Activated CD4-positive, alpha-beta T cell treated with anti-CD3 and anti-CD28 coated beads, Interleukin-2, amount 10 ng/mL, durations not matched to agents 24 days and 14 days (primary cell): ENCODE data around the gene RMI2. TPM values are rescaled to one million over a fixed set of nuclear protein-coding genes. Genes with fewer than 3 reads are reported as not detected.

Source experiments
- DNase-seq: peaks from one replicate; pipeline ENCODE4 v3.0.0; 2022
- H3K27ac Mint-ChIP-seq: one replicate; pipeline ENCODE4 v1.8.0; 2022; ENCODE audit warnings: mild to moderate bottlenecking, mixed read lengths
- H3K27me3 Mint-ChIP-seq: one replicate; pipeline ENCODE4 v1.8.0; 2022; ENCODE audit warnings: mixed read lengths
- H3K36me3 Mint-ChIP-seq: one replicate; pipeline ENCODE4 v1.8.0; 2022; ENCODE audit warnings: low read depth, mild to moderate bottlenecking, mixed read lengths
- H3K4me1 Mint-ChIP-seq: one replicate; pipeline ENCODE4 v1.8.0; 2021; ENCODE audit warnings: mixed read lengths
- H3K4me3 Mint-ChIP-seq: one replicate; pipeline ENCODE4 v1.8.0; 2022; ENCODE audit warnings: mild to moderate bottlenecking, moderate library complexity, mixed read lengths
- H3K9me3 Mint-ChIP-seq: one replicate; pipeline ENCODE4 v1.8.0; 2021; ENCODE audit warnings: mixed read lengths
- intact Hi-C: fragments of 100-400 bp; cut with micrococcal nuclease; formaldehyde crosslinking; loops from one replicate; pipeline ENCODE4 v1.15.1; 2023
- total RNA-seq: library from RNA; stranded (reverse); gene quantifications from 2 replicates; pipeline ENCODE4 v1.2.3, GENCODE V29; 2022

RMI2 gene
- total RNA-seq, 1 donor from 2014 or later = 63.8 TPM

DNA sequence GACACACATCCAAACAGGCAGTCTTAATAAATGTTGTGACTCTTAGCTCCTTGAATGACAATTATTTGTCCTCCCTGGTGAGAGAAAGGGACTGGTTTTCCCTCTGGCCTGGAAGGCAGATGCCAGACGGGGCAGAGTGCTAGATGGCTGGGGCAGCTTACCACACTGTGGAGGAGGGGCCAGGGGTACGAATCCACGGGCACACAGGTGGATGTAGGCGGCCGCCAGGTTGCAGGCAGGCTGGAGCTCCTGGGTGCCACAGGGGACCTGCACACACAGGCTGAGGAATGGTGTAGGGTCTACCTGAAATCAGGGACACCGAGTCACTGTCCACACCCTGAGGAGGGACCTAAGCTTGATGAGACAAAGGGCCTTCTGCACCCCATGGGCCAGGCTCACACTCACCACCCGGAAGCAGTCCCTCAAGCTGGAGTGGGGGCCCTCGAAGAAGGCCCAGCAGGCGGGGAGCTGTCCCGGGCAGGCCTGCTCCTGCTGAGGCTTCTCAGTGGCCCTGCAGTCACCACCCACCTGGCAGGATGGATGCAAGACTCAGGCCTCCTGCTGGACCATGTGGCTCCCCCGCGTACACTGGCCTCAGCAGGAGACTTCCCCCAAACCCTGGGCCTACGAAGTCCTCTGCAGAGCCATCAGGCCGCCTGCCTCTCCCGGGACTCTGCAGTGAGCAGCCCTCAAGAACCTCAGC lies 38.4 kb downstream of the RMI2 start:
- Mint-ChIP-seq H3K4me1 (peaks cover 13% of the 10 kb centered on the region), H3K27ac (no peak overlapping the region), H3K27me3 (no peaks in the 10 kb centered on the region), H3K9me3 (peaks cover 2% of the 10 kb centered on the region), H3K36me3 (peaks cover 5% of the 10 kb centered on the region), H3K4me3 (no peak overlapping the region)
- intact Hi-C loops = no loop called here
- no peak for DNase-seq

- H3K4me1 Mint-ChIP-seq = peaks cover 14% of the 10 kb centered on the region
- no peaks in the 10 kb centered on the region for H3K9me3 Mint-ChIP-seq
Observed at GRCh38 chr16:11384184-11384955, 39.1 kb downstream of the RMI2 start.

DNA sequence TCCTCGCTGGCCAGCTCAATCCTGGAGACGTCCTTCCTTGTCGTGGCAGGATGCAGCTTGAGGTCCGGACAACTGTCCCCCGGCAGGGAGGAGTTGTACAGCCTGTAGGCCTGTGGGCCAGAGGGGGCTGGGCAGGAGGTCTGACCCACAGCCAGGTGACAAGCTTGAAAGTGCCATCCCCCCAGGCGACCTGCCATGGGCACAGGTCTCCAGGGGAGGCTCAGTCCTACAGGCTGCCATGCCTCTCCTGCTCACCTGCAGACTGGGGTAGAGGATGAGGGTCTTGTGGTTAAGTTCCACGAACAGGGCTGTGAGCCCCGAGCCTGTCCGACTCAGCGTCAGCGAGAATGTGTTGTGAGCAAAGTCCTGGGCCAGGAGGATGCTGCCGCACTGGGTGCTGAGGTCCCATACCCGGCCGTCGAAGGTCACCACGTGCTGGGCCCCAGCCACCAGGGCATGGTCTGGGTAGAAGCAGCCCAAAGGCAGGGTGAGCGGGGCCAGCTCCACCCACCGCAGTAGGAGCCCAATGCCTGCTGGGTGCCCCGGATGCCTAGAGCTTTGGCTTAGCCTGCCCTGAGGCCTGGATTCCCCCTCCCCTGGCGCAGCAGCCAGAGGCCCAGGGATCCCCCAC lies 39.8 kb downstream of the RMI2 start:
- no peak overlapping the region for H3K27ac Mint-ChIP-seq
- peaks cover 11% of the 10 kb centered on the region for H3K4me1 Mint-ChIP-seq
- H3K27me3 Mint-ChIP-seq = no peaks in the 10 kb centered on the region
- peaks cover 5% of the 10 kb centered on the region for H3K36me3 Mint-ChIP-seq
- no peak for DNase-seq
- H3K9me3 Mint-ChIP-seq = no peaks in the 10 kb centered on the region
- no peak overlapping the region for H3K4me3 Mint-ChIP-seq
- intact Hi-C loops = no loop called here

More at GRCh38 chr16:11384184-11384955, 39.1 kb downstream of the RMI2 start:
- no peak overlapping the region for H3K4me3 Mint-ChIP-seq
- no peak overlapping the region for H3K27ac Mint-ChIP-seq
- peaks cover 5% of the 10 kb centered on the region for H3K36me3 Mint-ChIP-seq
- no peaks in the 10 kb centered on the region for H3K27me3 Mint-ChIP-seq
- intact Hi-C loops = no loop called here
- no peak for DNase-seq

- H3K36me3 Mint-ChIP-seq = peaks cover 3% of the 10 kb centered on the region
Observed at GRCh38 chr16:11386054-11386680, 40.9 kb downstream of the RMI2 start.

DNA sequence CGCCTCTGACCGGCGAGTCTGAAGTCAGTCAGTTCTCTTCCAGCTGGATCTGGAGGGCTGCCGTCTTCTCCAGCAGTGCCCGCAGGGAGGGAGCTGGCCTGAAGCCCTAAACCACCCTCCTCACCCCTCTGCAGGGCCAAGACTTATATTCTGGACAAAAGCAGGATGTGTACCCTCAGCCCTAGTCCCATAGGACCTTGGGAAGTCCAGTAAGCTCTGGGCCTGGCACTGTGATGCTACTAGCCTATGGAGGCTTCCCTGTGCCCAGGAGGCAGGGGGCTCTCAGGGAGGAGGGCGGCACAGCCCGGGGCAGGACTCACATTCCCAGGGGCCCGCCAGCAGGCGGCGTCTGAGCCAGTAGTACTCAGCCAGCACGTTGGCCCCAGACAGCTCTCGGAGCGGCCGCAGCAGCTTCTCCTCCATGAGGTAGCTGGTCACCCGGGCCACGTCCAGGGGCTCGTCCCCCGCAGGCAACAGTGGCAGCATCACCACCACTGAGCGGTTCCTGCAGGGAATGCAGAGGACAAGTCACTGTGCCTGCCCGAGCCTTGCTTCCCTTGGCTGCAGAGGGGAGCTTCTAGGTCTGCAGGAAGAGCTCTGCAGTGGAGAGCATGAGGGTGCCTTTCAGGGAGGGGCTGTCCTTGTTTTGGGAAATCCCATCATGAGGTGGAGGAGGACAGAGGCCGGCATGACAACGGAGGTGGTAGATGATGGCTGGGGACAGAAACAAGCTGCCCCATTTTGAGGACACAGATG lies 41.7 kb downstream of the RMI2 start:
- no peak overlapping the region for H3K27ac Mint-ChIP-seq
- no peaks in the 10 kb centered on the region for H3K27me3 Mint-ChIP-seq
- no peak overlapping the region for H3K4me3 Mint-ChIP-seq
- DNase-seq = no peak
- H3K9me3 Mint-ChIP-seq = no peaks in the 10 kb centered on the region
- no peaks in the 10 kb centered on the region for H3K36me3 Mint-ChIP-seq
- peaks cover 11% of the 10 kb centered on the region for H3K4me1 Mint-ChIP-seq
- intact Hi-C loops = no loop called here

More at GRCh38 chr16:11386054-11386680, 40.9 kb downstream of the RMI2 start:
- intact Hi-C loops = no loop called here
- Mint-ChIP-seq H3K27ac (no peak overlapping the region), H3K4me1 (peaks cover 11% of the 10 kb centered on the region), H3K4me3 (no peak overlapping the region), H3K27me3 (no peaks in the 10 kb centered on the region), H3K9me3 (no peaks in the 10 kb centered on the region)
- DNase-seq = no peak

DNA sequence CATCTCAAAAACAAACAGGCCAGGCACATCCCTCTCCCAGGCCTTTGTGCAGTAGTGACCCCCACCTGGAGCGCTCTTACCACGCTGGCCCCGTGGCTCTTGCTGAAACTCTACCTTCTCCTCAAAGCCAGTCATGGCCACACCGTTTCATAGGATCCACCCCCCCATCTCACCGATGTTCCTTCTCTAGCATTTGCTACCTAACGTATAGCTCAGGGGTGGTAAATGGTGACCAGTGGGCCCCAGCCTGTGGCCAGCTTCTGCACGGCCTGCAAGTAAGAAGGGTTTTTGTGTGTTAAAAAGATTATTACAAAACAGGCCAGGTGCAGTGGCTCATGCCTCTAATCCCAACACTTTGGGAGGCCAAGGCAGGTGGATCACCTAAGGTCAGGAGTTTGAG lies 43.8 kb downstream of the RMI2 start:
- Mint-ChIP-seq H3K4me3 (no peak overlapping the region), H3K4me1 (peaks cover 11% of the 10 kb centered on the region), H3K27me3 (no peaks in the 10 kb centered on the region), H3K9me3 (no peaks in the 10 kb centered on the region), H3K27ac (peak overlapping the region; percentile 21), H3K36me3 (no peaks in the 10 kb centered on the region)
- intact Hi-C loops = no loop called here
- no peak for DNase-seq

GRCh38 chr16:11389631-11390565 lies 44.6 kb downstream of the RMI2 start:
- Mint-ChIP-seq H3K4me3 (no peak overlapping the region), H3K27me3 (no peaks in the 10 kb centered on the region), H3K9me3 (no peaks in the 10 kb centered on the region), H3K36me3 (no peaks in the 10 kb centered on the region), H3K27ac (no peak overlapping the region), H3K4me1 (peaks cover 11% of the 10 kb centered on the region)
- intact Hi-C loops = no loop called here
- DNase-seq = no peak

DNA sequence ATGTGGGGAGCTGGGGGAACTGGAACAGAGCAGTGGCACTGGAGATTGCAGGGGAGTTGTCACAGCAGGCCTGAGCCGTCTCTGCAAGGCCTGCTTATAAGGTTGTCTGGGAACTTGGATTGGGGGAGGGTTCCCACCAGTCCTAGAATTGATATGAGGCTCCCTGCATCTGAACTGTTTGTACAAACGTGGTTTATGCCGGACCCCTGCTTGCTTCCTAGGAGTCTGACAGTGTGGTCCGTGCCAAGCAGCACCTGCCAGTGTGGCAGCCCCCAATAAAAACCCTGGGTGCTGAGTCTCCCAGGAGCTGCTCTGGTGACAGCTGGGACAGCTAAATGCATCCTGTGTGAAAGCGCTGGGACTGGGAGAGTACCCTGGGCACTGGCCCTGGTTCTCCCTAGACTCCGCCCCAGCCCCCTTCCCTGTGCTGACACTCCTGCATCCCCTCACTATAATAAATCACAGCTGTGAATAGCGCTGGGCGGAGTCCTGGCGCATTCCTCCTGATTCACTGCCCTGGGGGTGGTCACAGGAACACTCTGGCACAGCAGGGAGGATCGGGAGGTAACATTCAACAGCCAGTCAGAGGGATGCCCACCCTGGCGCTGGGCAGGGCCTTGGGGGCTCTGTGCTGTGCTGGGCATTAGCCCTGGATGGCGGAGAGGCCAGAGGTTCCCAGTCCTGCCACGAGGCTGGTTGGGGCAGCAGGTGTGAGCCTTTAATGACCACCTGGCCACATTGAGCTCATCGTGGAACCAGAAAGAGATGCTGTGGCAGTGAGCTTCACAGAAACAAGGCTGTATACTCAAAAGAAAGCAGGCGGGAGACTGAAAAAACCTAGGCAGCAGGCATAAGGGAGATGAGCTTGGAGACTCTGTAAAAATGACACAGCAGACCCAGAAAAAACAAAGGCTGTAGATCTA lies 45.6 kb downstream of the RMI2 start:
- H3K27me3 Mint-ChIP-seq = no peaks in the 10 kb centered on the region
- peaks cover 11% of the 10 kb centered on the region for H3K4me1 Mint-ChIP-seq
- intact Hi-C loops = no loop called here
- DNase-seq = no peak
- H3K9me3 Mint-ChIP-seq = no peaks in the 10 kb centered on the region
- H3K27ac Mint-ChIP-seq = no peak overlapping the region
- no peaks in the 10 kb centered on the region for H3K36me3 Mint-ChIP-seq
- H3K4me3 Mint-ChIP-seq = no peak overlapping the region

DNA sequence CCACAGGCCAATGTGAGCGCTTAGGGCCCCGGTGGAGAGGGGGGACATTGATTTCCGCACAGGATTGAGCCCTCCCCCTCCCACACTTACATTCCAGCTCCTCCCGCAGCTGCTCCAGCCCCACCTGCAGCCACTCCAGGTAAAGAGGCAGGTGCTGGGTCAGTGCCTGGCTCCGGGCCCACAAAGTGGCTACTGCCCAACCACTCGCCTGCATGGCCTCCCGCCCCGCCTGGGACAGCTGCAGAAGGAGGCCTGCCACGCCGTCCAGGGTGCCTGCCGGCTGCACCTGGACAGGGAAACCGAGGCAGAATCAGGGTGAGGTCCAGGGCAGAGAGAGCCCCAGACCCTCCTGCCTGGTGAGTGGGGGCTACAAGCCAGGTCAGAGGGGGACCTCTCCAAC lies 46.3 kb downstream of the RMI2 start:
- Mint-ChIP-seq H3K36me3 (no peaks in the 10 kb centered on the region), H3K4me1 (peaks cover 13% of the 10 kb centered on the region), H3K27ac (no peak overlapping the region), H3K27me3 (no peaks in the 10 kb centered on the region), H3K4me3 (no peak overlapping the region), H3K9me3 (no peaks in the 10 kb centered on the region)
- DNase-seq = no peak
- intact Hi-C loops = no loop called here

- Mint-ChIP-seq H3K27me3 (no peaks in the 10 kb centered on the region), H3K4me1 (peaks cover 13% of the 10 kb centered on the region), H3K27ac (no peak overlapping the region), H3K4me3 (no peak overlapping the region), H3K36me3 (no peaks in the 10 kb centered on the region), H3K9me3 (no peaks in the 10 kb centered on the region)
- intact Hi-C loops = no loop called here
- DNase-seq = no peak
Observed at GRCh38 chr16:11392041-11392581, 46.9 kb downstream of the RMI2 start.

- Mint-ChIP-seq H3K36me3 (no peaks in the 10 kb centered on the region), H3K9me3 (no peaks in the 10 kb centered on the region), H3K27me3 (no peaks in the 10 kb centered on the region), H3K4me1 (peaks cover 8% of the 10 kb centered on the region), H3K4me3 (no peak overlapping the region), H3K27ac (no peak overlapping the region)
- intact Hi-C loops = no loop called here
- DNase-seq = no peak
Observed at GRCh38 chr16:11393366-11393765, 48.1 kb downstream of the RMI2 start.
